ENCODE data around the gene TTLL6. TPM values are rescaled to one million over a fixed set of nuclear protein-coding genes. Genes with fewer than 3 reads are reported as not detected.
"Not testable (repeated sequence)": the region's sequence is repeated elsewhere in the genome, so short reads cannot be mapped to it uniquely, and the experiment has no call there.

Gene TTLL6
- total RNA-seq, 1 donor from 2014 or later, result not detected

GRCh38 chr17:48831549-48831883 is 14.5 kb upstream of the TTLL6 start:
- peak overlapping the region; percentile 78 for H3K4me3 ChIP-seq (ENCODE audit: low read depth, low read length)
- no peak for TF ChIP-seq CTCF (conservative IDR thresholded peaks at IDR 0.05; ENCODE audit: low read depth, low read length)
- no peak for DNase-seq (ENCODE audit: low read depth)

- no peak for DNase-seq (ENCODE audit: low read depth)
- H3K4me3 ChIP-seq (ENCODE audit: low read depth, low read length), result peak within 1 kb of the TSS; percentile 78
- TF ChIP-seq CTCF (conservative IDR thresholded peaks at IDR 0.05; ENCODE audit: low read depth, low read length), result no peak
Observed at GRCh38 chr17:48830840-48831548, 14.0 kb upstream of the TTLL6 start, which contains the start of gene CALCOCO2. CALCOCO2 (plus strand) TSS chr17:48831035; CDS start chr17:48841708, 10,673 bp downstream.

GRCh38 chr17:48825446-48826381 is 8.7 kb upstream of the TTLL6 start:
- no peak overlapping the region for H3K4me3 ChIP-seq (ENCODE audit: low read depth, low read length)
- TF ChIP-seq CTCF (conservative IDR thresholded peaks at IDR 0.05; ENCODE audit: low read depth, low read length), result no peak
- no peak for DNase-seq (ENCODE audit: low read depth)

- not testable (repeated sequence) for DNase-seq (ENCODE audit: low read depth); H3K4me3 ChIP-seq (ENCODE audit: low read depth, low read length)
Observed at GRCh38 chr17:48820936-48821335, 3.9 kb upstream of the TTLL6 start.

- DNase-seq (ENCODE audit: low read depth), result no peak
- TF ChIP-seq CTCF (conservative IDR thresholded peaks at IDR 0.05; ENCODE audit: low read depth, low read length), result no peak
- H3K4me3 ChIP-seq (ENCODE audit: low read depth, low read length), result no peak overlapping the region
Observed at GRCh38 chr17:48819466-48819865, 2.4 kb upstream of the TTLL6 start.

- H3K4me3 ChIP-seq (ENCODE audit: low read depth, low read length), result no peak overlapping the region
- TF ChIP-seq CTCF (conservative IDR thresholded peaks at IDR 0.05; ENCODE audit: low read depth, low read length), result no peak
- no peak for DNase-seq (ENCODE audit: low read depth)
Observed at GRCh38 chr17:48818361-48818841, 1.4 kb upstream of the TTLL6 start.

GRCh38 chr17:48816438-48816773 is 623 bp downstream of the TTLL6 start:
- no peak for TF ChIP-seq CTCF (conservative IDR thresholded peaks at IDR 0.05; ENCODE audit: low read depth, low read length)
- no peak for DNase-seq (ENCODE audit: low read depth)
- peak overlapping the region; percentile 53 for H3K4me3 ChIP-seq (ENCODE audit: low read depth, low read length)
